ENCODE results near the gene SERINC4.

Gene SERINC4

GRCh38 chr15:43776718-43777266 lies 23.2 kb downstream of the SERINC4 start, which contains the start of gene ELL3:
ELL3 (minus strand) TSS chr15:43776966; CDS start chr15:43776901, 65 bp downstream.
- DNase-seq: peak; percentile 78 to 91
- Histone ChIP-seq H3K4me3 (peak within 1 kb of the TSS; percentile 54 to 68), H3K27me3 (no peaks in the 10 kb centered on the region), H3K36me3 (peaks cover 1 to 25% (median 21%) of the 10 kb centered on the region in 3 donors), H3K27ac (peak within 1 kb of the TSS; percentile 88 to 89), H3K9me3 (no peaks in the 10 kb centered on the region), H3K4me1 (peaks cover 0 to 22% (median 13%) of the 10 kb centered on the region in 4 donors)
- intact Hi-C loops (cut with DNase I; ENCODE audit: low total_unique reads): loop anchor here (10.0 kb wide), 1 partner anchor 262 kb away; the partner anchor contains the start of gene MAP1A
- TF ChIP-seq CTCF (IDR thresholded peaks at IDR 0.05): no peak

GRCh38 chr15:43776101-43776717 lies 23.8 kb downstream of the SERINC4 start:
- Histone ChIP-seq H3K27me3 (no peaks in the 10 kb centered on the region), H3K4me3 (peak overlapping the region; percentile 54 to 68), H3K4me1 (peaks cover 0 to 22% (median 13%) of the 10 kb centered on the region in 4 donors), H3K9me3 (no peaks in the 10 kb centered on the region), H3K27ac (peak overlapping the region; percentile 88 to 89), H3K36me3 (peaks cover 7 to 31% (median 27%) of the 10 kb centered on the region in 3 donors)
- DNase-seq: peak in 1 of 2 donors; percentile 70
- intact Hi-C loops (cut with DNase I; ENCODE audit: low total_unique reads): loop anchor here (10.0 kb wide), 1 partner anchor 261 kb away; the partner anchor contains the start of gene MAP1A
- no peak for TF ChIP-seq CTCF (IDR thresholded peaks at IDR 0.05)

- Histone ChIP-seq H3K36me3 (peaks cover 14 to 38% (median 34%) of the 10 kb centered on the region in 3 donors), H3K4me3 (peak overlapping the region in 1 of 2 donors; percentile 54), H3K27me3 (no peaks in the 10 kb centered on the region), H3K4me1 (peaks cover 0 to 22% (median 13%) of the 10 kb centered on the region in 4 donors), H3K27ac (peak overlapping the region; percentile 88 to 89), H3K9me3 (no peaks in the 10 kb centered on the region)
- no peak for TF ChIP-seq CTCF (IDR thresholded peaks at IDR 0.05)
- intact Hi-C loops (cut with DNase I; ENCODE audit: low total_unique reads): loop anchor here (10.0 kb wide), 1 partner anchor 261 kb away; the partner anchor contains the start of gene MAP1A
- no peak for DNase-seq
Observed at GRCh38 chr15:43775411-43775965, 24.5 kb downstream of the SERINC4 start.

- H3K9me3 ChIP-seq: no peaks in the 10 kb centered on the region
- H3K4me1 ChIP-seq: peaks cover 0 to 22% (median 13%) of the 10 kb centered on the region in 4 donors
- no peaks in the 10 kb centered on the region for H3K27me3 ChIP-seq
- no peak for TF ChIP-seq CTCF (IDR thresholded peaks at IDR 0.05)
- peaks cover 18 to 50% (median 42%) of the 10 kb centered on the region in 3 donors for H3K36me3 ChIP-seq
- intact Hi-C loops (cut with DNase I; ENCODE audit: low total_unique reads): loop anchor here (10.0 kb wide), 1 partner anchor 259 kb away; the partner anchor contains the start of gene MAP1A
- H3K4me3 ChIP-seq: no peak overlapping the region
- DNase-seq: no peak
- no peak overlapping the region for H3K27ac ChIP-seq
Observed at GRCh38 chr15:43774062-43774461, 26.0 kb downstream of the SERINC4 start.

- H3K27me3 ChIP-seq: no peaks in the 10 kb centered on the region
- peaks cover 0 to 18% (median 10%) of the 10 kb centered on the region in 4 donors for H3K4me1 ChIP-seq
- TF ChIP-seq CTCF (IDR thresholded peaks at IDR 0.05): no peak
- no peak overlapping the region for H3K4me3 ChIP-seq
- intact Hi-C loops (cut with DNase I; ENCODE audit: low total_unique reads): loop anchor here (10.0 kb wide), 1 partner anchor 258 kb away; the partner anchor contains the start of gene MAP1A
- peaks cover 31 to 64% (median 54%) of the 10 kb centered on the region in 3 donors for H3K36me3 ChIP-seq
- DNase-seq: no peak
- no peak overlapping the region for H3K27ac ChIP-seq
- H3K9me3 ChIP-seq: no peaks in the 10 kb centered on the region
Observed at GRCh38 chr15:43772624-43773023, 27.4 kb downstream of the SERINC4 start.

Measured in tibial artery (tissue), 4 donors.